OCI-LY1 (cell line): ENCODE data around the gene SPCS2.

ENCODE experiments used
- EZH2 ChIP-seq: fragments of 200-600 bp; sonication (generic), shearing (Covaris generic); IDR thresholded peaks from 2 replicates; pipeline ENCODE4 v1.8.0; 2017; ENCODE audit warnings: borderline replicate concordance, mixed run types, mild to moderate bottlenecking, antibody characterized with exemption, low read length, moderate library complexity, mixed read lengths
- TF ChIP-seq, protein P1 (sequence below): fragments of 200-600 bp; sonication (generic), shearing (Covaris generic); IDR thresholded peaks from 2 replicates; pipeline ENCODE4 v1.5.1; 2017; ENCODE audit warnings: mild to moderate bottlenecking, antibody characterized with exemption, low read length, moderate library complexity, mixed read lengths

DNA sequence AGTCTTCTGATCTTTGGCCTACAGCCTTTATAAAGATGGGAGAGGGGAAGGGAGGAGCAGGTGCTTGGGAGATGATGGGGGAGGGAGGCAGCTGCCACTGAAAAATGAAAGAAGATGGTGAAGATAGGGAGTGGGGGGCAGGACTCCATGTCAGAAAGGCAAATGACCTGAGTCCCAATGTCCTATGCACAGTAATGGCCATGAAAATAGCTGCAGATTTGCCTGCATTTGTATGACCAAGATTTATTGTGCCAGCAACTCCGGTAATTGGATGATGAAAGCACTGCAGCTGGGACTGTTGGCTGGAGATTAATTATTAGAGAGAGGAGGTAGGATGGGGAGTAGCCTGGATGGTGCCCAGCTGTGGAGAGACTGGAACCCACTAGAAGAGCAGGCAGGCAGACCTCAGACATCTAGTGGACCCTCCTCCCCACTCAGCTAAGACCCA lies 75.7 kb downstream of the SPCS2 start:
- TF ChIP-seq, protein P1, sequence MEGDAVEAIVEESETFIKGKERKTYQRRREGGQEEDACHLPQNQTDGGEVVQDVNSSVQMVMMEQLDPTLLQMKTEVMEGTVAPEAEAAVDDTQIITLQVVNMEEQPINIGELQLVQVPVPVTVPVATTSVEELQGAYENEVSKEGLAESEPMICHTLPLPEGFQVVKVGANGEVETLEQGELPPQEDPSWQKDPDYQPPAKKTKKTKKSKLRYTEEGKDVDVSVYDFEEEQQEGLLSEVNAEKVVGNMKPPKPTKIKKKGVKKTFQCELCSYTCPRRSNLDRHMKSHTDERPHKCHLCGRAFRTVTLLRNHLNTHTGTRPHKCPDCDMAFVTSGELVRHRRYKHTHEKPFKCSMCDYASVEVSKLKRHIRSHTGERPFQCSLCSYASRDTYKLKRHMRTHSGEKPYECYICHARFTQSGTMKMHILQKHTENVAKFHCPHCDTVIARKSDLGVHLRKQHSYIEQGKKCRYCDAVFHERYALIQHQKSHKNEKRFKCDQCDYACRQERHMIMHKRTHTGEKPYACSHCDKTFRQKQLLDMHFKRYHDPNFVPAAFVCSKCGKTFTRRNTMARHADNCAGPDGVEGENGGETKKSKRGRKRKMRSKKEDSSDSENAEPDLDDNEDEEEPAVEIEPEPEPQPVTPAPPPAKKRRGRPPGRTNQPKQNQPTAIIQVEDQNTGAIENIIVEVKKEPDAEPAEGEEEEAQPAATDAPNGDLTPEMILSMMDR, result no peak
- TF ChIP-seq EZH2, result no peak
